NCI-H146 treated with DMSO at 0.1 percent for 48 hours (cell line): ENCODE measurements around the gene C1orf105.

ENCODE experiments used
- DNase-seq: peaks from one replicate; lab custom pipeline; 2025; ENCODE audit not compliant: unreplicated experiment; lab: John Stamatoyannopoulos, UW

Gene C1orf105

GRCh38 chr1:172455451-172455850 lies 35.0 kb downstream of the C1orf105 start:
- no peak for DNase-seq

GRCh38 chr1:172456344-172456769 lies 35.9 kb downstream of the C1orf105 start:
- no peak for DNase-seq

GRCh38 chr1:172457479-172458130 lies 37.1 kb downstream of the C1orf105 start:
- no peak for DNase-seq

GRCh38 chr1:172460177-172460576 lies 39.7 kb downstream of the C1orf105 start:
- no peak for DNase-seq

GRCh38 chr1:172460887-172461315 lies 40.4 kb downstream of the C1orf105 start:
- DNase-seq: no peak

GRCh38 chr1:172465617-172466016 lies 45.1 kb downstream of the C1orf105 start:
- no peak for DNase-seq

GRCh38 chr1:172466795-172467407 lies 46.4 kb downstream of the C1orf105 start:
- no peak for DNase-seq

- DNase-seq: no peak
Measured at GRCh38 chr1:172467446-172467845, 47.0 kb downstream of the C1orf105 start.

- DNase-seq: no peak
Measured at GRCh38 chr1:172468296-172468695, 47.8 kb downstream of the C1orf105 start.

GRCh38 chr1:172469717-172470116 lies 49.2 kb downstream of the C1orf105 start:
- DNase-seq: no peak

- no peak for DNase-seq
Measured at GRCh38 chr1:172470149-172470548, 49.7 kb downstream of the C1orf105 start.

- DNase-seq: no peak
Measured at GRCh38 chr1:172471666-172472065, 51.2 kb downstream of the C1orf105 start.

- DNase-seq: no peak
Measured at GRCh38 chr1:172472495-172472894, 52.0 kb downstream of the C1orf105 start.

GRCh38 chr1:172473302-172473701 lies 52.8 kb downstream of the C1orf105 start:
- no peak for DNase-seq

- DNase-seq: no peak
Measured at GRCh38 chr1:172473842-172474241, 53.4 kb downstream of the C1orf105 start.

GRCh38 chr1:172476218-172476811 lies 55.8 kb downstream of the C1orf105 start:
- no peak for DNase-seq

- no peak for DNase-seq
Measured at GRCh38 chr1:172477216-172477615, 56.7 kb downstream of the C1orf105 start.

GRCh38 chr1:172477741-172478140 lies 57.3 kb downstream of the C1orf105 start:
- no peak for DNase-seq

GRCh38 chr1:172478485-172478884 lies 58.0 kb downstream of the C1orf105 start:
- no peak for DNase-seq

- DNase-seq: no peak
Measured at GRCh38 chr1:172480431-172480830, 59.9 kb downstream of the C1orf105 start.

GRCh38 chr1:172482044-172482443 lies 61.6 kb downstream of the C1orf105 start:
- DNase-seq: no peak

- no peak for DNase-seq
Measured at GRCh38 chr1:172483448-172483847, 63.0 kb downstream of the C1orf105 start.
